Left lobe of liver (tissue), 2 donors: ENCODE measurements around the gene BCAS4. TPM values are rescaled to one million over a fixed set of nuclear protein-coding genes. Genes with fewer than 3 reads are reported as not detected.

Experiments used
- ATAC-seq: fragments of 200-7000 bp; cut with Tn5 transposase; one replicate; pipeline ENCODE4 v1.9.1; 2020; ENCODE audit warnings: mild to moderate bottlenecking, moderate library complexity
- DNase-seq: peaks from one replicate; pipeline ENCODE4 v3.0.0-alpha.2; 2020; ENCODE audit warnings: low spot score
- total RNA-seq: library from RNA; stranded (reverse); gene quantifications from one replicate; pipeline ENCODE4 v1.2.1, GENCODE V29; 2021
- donor health status: DM: no; HTN: no; CAD: no; lungs with moderate emphysema.
- donor health status: DM: no; HTN: yes; CAD: no.

BCAS4 gene
- total RNA-seq, 1 donor from 2014 or later: 0.83 TPM

- no peak for DNase-seq
- ATAC-seq: no peak
Observed at GRCh38 chr20:50820515-50821256, 25.8 kb downstream of the BCAS4 start.

DNA sequence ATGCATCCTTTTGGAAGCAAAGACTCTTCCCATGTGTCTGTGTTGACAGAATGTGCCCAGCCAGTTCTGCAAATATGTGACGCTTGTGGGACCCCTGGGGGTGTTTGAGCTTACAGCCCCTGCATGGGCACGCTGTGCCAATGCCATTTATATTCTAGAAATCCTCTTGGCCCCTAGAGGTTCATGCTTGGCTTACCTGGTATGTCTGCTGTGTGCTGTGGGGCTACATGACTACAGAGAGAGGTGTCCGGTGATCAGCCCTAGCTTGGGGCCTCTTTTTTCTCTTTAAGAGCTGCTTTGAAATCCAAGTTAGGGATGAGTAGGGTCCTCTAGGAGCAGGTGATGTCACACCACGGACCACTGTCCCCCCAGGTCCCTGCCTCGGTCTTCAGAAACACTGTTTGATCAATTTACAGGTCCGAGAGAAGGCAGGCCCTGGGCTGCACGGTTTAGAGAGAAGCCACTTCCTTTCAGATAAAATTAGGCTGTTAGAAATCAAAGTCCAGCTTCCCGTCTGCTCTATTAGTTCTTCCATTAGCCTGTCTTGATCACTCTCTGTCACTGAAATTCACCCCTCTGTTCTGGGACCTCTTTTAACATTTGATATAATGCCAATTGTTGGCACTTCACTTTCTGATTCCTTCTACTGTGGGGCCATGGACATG is 26.5 kb downstream of the BCAS4 start:
- no peak for ATAC-seq
- no peak for DNase-seq

- ATAC-seq (no peak), DNase-seq (no peak)
Observed at GRCh38 chr20:50821994-50822393, 27.1 kb downstream of the BCAS4 start.

DNA sequence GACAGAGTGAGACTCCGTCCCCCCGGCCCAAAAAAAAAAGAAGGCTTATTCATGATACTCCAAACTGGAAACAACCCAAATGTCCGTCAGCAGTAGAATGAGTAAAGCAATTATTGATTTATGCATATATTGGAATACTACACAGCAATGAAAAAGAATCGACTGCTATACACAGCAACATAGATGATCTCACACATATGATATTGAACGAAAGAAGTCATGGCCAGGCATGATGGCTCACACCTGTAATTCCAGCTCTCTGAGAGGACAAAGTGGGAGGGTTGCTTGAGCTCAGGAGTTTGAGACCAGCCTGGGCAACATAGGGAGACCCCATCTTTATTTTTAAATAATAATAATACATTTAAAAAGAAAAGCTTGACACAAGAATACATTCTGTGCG is 28.5 kb downstream of the BCAS4 start:
- DNase-seq: no peak
- ATAC-seq: no peak

DNA sequence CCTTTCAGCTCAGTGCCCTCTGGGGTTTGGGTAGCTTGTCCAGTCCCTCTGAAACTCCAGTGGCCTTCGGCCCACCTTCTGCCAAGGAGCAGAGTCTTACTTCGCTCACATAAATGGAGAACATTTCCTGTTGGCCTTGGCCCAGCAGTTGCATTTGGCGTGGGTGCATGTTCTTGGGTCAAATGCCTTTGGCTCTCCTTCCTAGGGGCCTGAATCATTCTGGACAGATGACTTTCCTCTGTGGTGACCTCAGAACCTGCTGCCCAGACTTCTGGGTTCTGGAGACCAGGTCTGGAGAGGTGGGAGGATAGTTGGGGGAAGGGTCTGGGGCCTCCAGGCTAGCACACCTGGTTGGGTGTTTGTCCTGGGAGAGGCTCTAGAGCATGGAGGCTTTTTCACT is 29.3 kb downstream of the BCAS4 start:
- DNase-seq (no peak), ATAC-seq (no peak)

GRCh38 chr20:50826121-50826520 is 31.3 kb downstream of the BCAS4 start:
- DNase-seq (no peak), ATAC-seq (no peak)

DNA sequence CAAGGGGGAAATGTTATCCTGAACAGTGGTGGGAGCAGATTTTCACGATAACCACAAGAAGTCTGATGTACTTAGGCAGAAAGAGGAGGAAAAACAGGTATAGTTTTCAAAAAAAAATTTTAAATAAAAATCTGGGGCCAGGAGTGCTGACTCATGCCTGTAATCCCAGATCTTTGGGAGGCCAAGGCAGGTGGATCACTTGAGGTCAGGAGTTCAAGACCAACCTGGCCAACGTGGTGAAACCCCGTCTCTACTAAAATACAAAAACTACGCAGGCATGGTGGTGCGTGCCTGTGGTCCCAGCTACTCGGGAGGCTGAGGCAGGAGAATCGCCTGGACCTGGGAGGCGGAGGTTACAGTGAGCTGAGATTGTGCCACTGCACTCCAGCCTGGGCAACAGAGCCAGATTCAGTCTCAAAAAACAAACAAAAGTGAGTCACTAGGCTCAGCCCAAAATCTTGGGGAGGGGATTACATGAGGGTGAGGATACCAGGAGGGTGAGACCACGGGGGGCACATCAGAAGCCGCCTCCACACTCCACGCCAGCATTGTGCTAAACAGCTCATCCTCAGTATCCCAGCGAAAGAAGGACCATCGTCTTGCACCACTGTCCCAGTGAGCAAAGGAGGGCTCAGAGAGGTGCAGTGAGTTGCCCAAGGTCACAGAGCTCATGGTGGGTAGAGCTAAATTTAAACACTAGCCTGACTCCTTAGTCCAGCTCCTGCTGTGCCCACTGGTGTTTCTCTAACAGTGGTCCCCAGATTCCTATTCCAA is 33.7 kb downstream of the BCAS4 start:
- DNase-seq: no peak
- no peak for ATAC-seq

GRCh38 chr20:50831622-50832021 is 36.8 kb downstream of the BCAS4 start:
- DNase-seq (no peak), ATAC-seq (no peak)

GRCh38 chr20:50834599-50835005 is 39.7 kb downstream of the BCAS4 start:
- DNase-seq (no peak), ATAC-seq (no peak)

DNA sequence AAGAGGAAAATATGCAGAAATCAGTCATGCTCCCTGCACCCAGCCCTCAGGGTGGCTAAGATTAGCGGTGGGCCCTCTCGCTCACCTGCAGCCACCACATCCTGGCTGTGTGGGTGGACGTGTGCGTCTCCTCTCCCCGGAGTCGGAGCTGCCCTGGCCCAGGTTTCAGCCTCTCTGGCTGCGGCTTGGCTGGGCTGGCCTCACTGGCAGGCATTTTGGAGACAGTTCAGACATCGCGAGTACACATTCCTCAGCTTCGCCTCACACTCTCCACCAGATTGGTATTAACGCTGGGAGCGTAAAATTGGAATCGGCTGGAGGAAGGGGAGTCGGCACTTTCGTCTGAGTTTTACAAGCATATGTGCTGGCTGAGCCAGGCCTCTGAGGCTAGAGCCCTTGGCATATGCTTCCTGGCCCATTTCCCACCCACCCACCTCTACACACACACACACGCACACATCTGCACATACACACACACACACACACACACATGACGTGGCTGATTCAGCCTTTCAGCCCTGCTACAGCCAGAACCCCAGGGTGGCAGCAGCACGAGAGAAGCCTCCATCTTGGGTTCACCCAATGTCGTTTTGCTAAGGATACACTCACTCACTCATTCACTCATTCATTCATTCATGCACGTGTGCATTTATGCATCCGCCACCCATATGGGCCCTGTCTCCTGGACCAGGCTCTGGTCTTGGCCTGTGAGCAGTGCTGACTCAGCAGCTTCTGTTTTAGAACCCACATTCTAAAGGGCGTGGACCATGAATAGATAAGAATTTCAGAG is 42.9 kb downstream of the BCAS4 start:
- DNase-seq: no peak
- ATAC-seq: no peak

- no peak for ATAC-seq
- DNase-seq: no peak
Observed at GRCh38 chr20:50838322-50838625, 43.4 kb downstream of the BCAS4 start.

GRCh38 chr20:50838707-50839385 is 44.0 kb downstream of the BCAS4 start:
- ATAC-seq (no peak), DNase-seq (no peak)

DNA sequence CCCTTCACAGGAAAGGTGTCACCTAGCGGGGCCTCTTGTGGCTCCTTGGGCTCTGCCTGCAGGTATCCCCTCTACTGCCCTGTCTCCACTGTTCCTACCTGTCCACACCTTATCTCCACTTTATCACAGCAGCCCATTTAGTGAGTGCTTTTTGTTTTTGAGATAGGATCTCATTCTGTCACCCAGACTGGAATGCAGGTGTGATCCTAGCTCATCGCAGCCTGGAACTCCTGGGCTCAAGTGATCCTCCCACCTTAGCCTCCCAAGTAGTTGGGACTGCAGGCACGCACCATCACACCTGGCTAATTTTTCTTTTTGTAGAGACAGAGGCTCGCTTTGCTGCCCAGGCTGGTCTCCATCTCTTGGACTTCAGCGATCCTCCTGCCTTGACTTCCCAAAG is 48.0 kb downstream of the BCAS4 start:
- ATAC-seq: no peak

DNA sequence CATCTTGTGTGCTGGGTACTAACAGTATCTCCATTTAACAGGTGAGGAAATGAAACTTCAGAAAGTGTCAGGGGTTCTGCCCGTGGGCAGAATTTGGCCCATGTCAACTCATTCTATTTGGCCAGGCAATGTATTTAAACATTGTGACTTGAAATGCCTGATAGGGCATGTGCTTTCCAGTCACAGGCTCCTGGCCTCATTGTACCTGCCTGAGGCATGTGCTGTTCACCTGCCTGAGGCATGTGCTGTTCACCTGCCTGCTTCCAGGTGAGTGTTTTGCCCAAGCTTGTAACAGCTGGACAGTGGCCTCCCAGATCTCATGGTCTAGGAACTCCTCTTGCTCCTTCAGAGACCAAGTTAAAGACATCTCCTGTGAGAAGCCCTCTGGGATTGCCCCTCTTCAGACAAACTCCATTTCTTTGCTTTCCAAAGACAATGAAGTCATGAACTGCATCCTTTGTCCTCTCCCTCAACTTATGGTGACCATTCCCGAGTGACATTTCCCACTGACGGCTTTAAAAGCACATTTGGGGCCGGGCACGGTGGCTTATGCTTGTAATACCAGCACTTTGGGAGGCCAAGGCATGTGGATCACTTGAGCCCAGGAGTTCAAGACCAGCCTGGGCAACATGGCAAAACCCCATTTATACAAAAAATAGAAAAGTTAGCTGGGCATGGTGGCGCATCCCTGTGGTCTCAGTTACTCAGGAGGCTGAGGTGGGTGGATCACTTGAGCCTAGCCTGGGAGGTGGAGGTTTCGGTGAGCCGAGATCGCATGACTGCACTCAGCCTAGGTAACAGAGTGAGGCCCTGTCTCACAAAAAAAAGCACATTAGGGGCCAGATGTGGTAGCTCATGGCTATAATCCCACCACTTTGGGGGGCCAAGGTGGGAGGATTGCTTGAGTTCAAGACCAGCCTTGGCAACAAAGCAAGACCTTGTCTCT is 48.7 kb downstream of the BCAS4 start:
- no peak for DNase-seq
- no peak for ATAC-seq

More for the DNA sequence above, 48.0 kb downstream of the BCAS4 start:
- no peak for DNase-seq

- DNase-seq (no peak), ATAC-seq (no peak)
Observed at GRCh38 chr20:50844430-50845100, 49.7 kb downstream of the BCAS4 start.

- ATAC-seq (no peak), DNase-seq (no peak)
Observed at GRCh38 chr20:50845566-50846215, 50.8 kb downstream of the BCAS4 start.

GRCh38 chr20:50848341-50848808 is 53.5 kb downstream of the BCAS4 start:
- DNase-seq: peak; percentile 62
- peak; percentile 68 for ATAC-seq
